GM12872 (cell line): ENCODE data around the gene GRIA2.
A peak's percentile ranks its signal among the peaks of the same experiment; 100 is the strongest.

Source experiments
- TF ChIP-seq, protein P1 (sequence below): IDR thresholded peaks from 3 replicates; pipeline ENCODE4 v1.5.1; 2011; ENCODE audit warnings: low read depth, mild to moderate bottlenecking, low read length, moderate library complexity; ENCODE audit not compliant: insufficient read depth

GRIA2 gene

DNA sequence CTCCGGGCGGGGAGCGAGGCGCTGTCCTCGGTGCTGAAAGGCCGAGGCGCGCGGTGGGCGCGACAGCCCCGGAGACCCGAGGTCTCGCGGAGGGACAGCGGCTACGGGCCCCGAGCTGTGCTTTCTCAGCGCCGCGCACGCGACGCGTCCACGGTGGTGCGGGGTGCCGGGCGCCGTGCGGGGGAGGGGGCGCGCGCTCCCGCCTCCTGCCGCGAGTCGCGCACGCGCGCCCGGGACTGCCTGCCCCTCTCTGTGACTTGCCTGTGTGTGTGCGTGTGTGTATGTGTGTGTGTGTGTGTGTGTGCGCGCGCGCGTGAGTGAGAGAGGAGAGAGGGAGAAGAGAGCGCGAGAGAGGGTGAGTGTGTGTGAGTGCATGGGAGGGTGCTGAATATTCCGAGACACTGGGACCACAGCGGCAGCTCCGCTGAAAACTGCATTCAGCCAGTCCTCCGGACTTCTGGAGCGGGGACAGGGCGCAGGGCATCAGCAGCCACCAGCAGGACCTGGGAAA, at the start of gene GRIA2:
Gene GRIA2, plus strand, starts transcription at position 358 of the 511 bp plus-strand sequence. CDS start 315 bp downstream, outside the sequence.
- TF ChIP-seq, protein P1, sequence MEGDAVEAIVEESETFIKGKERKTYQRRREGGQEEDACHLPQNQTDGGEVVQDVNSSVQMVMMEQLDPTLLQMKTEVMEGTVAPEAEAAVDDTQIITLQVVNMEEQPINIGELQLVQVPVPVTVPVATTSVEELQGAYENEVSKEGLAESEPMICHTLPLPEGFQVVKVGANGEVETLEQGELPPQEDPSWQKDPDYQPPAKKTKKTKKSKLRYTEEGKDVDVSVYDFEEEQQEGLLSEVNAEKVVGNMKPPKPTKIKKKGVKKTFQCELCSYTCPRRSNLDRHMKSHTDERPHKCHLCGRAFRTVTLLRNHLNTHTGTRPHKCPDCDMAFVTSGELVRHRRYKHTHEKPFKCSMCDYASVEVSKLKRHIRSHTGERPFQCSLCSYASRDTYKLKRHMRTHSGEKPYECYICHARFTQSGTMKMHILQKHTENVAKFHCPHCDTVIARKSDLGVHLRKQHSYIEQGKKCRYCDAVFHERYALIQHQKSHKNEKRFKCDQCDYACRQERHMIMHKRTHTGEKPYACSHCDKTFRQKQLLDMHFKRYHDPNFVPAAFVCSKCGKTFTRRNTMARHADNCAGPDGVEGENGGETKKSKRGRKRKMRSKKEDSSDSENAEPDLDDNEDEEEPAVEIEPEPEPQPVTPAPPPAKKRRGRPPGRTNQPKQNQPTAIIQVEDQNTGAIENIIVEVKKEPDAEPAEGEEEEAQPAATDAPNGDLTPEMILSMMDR, result no peak

DNA sequence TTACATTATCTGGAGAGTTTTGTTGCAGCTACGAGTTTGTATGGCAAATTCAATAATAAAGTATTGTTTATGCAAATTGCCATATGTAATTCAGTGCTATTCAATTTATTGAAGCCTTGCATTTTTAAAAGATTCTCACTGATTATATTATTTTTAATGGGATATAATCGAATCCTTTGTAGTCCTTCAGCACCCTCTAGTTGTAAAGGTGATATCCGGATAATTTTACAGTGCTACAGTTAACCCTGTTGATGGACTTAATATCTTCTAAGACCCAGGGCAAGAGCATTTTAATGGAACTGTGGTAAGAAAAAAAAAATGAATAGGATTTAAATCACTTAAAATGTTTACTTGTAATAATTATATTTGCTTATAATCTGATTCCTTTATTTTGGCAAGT, 48.5 kb upstream of the GRIA2 start:
- TF ChIP-seq, protein P1, result no peak

DNA sequence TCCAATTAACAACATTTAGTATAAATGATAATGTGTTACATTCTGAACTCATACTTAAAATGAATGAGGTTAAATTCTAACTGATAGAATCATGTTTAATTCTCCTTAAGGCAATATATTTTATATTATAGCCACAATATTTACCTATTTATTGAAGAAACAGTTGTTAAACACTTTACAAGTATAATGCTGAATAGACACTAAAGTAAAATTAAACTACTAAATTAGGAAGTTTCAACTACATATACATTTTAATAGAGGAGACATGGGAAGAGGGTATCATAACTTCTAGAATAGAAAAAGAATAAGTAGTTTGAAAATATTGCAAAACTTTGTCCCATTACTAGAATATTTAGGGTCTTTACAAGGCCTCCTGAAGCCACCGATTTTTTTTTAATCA, 36.2 kb upstream of the GRIA2 start:
- TF ChIP-seq, protein P1, result no peak

DNA sequence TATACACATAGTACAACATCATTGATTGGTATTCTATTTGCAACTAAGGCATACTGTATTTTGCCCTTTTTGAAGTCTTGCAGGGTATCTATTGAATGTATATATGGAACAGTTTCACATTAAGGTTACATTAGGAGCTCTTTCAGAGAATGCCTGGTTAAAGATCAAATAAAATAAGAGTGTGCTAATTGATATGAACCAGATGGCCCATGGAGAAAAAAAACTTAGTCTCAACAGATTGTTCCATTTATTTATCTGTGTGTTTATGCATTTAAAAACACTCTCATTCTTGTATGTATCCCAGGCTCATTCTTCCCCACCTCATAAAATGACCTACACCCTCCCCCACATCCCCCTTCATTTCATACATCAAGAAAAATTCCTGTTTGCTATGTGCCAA, 35.2 kb upstream of the GRIA2 start:
- TF ChIP-seq, protein P1, result no peak

DNA sequence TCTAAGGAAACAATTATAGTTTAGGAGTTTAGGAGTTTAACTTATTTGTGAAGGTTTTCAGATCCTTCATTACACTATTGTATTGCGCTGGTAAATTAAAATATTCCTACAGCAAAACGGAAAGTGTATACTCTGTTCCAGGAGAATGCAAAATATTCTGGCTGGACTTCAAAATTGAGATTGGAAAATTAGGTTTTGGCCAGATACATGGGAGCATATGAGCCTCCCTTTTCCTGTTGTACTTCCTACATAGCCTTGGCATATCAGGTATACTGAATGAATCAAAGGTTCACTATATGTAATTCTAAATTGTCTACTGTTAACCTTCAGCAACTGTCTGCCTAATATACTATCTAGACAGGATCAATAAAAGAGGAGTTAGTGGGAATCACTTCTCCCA, 25.2 kb upstream of the GRIA2 start:
- TF ChIP-seq, protein P1, result no peak

DNA sequence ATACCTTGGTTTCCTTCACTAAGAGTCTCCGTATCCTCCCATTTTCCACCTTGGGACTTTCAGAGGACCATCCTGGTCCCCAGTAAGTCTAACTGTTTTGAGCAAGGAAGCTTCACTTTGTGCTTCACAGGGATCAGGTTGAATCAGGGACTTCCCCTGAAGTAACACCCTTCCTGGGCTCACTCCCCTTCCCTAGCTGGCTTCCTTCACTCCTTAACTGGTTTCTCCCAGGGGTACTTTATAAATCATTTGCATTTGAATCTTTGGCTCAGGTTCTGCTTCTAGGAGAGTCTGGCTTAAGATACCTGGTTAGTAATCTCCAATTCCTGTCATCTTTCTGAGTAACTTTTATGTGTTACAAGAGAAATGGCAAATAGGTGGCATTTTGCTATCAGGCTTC, 24.5 kb upstream of the GRIA2 start:
- TF ChIP-seq, protein P1, result no peak

DNA sequence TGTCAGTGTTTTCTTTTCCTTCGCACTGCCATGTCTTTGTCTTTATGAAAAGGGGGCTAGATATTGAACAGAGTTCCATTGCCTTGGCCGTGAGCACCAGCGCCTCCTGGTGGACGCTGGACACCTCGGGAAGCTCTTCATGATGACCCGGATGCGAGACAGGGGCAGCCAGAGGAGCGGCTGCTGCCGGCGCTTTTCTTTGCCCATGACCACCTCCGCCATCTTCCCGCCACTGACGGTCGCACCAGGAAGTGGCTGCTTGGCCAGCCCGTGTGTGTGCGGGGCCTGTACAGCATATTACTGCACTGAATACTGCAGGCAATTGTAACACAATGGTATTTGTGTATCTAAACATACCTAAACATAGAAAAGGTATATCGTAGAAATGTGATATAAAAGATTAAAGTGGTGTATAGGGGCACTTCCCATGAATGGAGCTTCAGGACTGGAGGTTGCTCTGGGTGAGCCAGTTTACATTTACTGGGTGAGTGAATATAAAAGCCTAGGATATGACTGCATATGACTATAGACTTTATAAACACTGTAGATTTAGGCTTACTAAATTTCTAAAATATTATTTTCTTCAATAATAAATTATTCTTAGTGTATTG, 15.8 kb upstream of the GRIA2 start:
- TF ChIP-seq, protein P1, result peak; percentile 64
